ENCODE results near the gene TMSB4X.

GRCh38 chrX:12997906-12998687 is 23.2 kb downstream of the TMSB4X start:
- no peak for TF ChIP-seq EZH2 (IDR thresholded peaks at IDR 0.05)
- no peak for TF ChIP-seq POLR2AphosphoS5 (IDR thresholded peaks at IDR 0.05; ENCODE audit: borderline replicate concordance, low read depth, low read length)
